Natural killer cell (primary cell): ENCODE results near the gene ATXN3. TPM values are rescaled to one million over a fixed set of nuclear protein-coding genes. Genes with fewer than 3 reads are reported as not detected.

Experiments used
- ATAC-seq, 3 donors: fragments of 150-1000 bp in 2 of 3; fragments of 200-7000 bp in 1 of 3; cut with Tn5 transposase; 1 replicate in 1 of 3; 2 replicates in 2 of 3; pipeline ENCODE4 v1.10.0; 2021; ENCODE audit warnings: mild to moderate bottlenecking in 2 of 3, moderate library complexity in 2 of 3
- DNase-seq, 2 donors: peaks; one replicate each; pipeline versions ENCODE4 v3.0.0 to v3.0.0-alpha.2; 2013 to 2021; ENCODE audit warnings: mixed read lengths in 1 of 2
- H3K27ac ChIP-seq: one replicate; pipeline ENCODE4 v1.5.1; 2013; ENCODE audit warnings: mild to moderate bottlenecking, low read length
- H3K27me3 ChIP-seq: one replicate; pipeline ENCODE4 v1.6.1; 2013; ENCODE audit warnings: low read length; ENCODE audit not compliant: control insufficient read depth, insufficient read depth
- H3K36me3 ChIP-seq: one replicate; pipeline ENCODE4 v1.6.1; 2013; ENCODE audit warnings: low read length; ENCODE audit not compliant: control insufficient read depth, insufficient read depth
- H3K4me1 ChIP-seq: one replicate; pipeline ENCODE4 v1.6.1; 2013; ENCODE audit warnings: low read length; ENCODE audit not compliant: control insufficient read depth, insufficient read depth
- H3K4me3 ChIP-seq: one replicate; pipeline ENCODE4 v1.5.1; 2013; ENCODE audit warnings: low read length
- H3K9me3 ChIP-seq: one replicate; pipeline ENCODE4 v1.6.1; 2013; ENCODE audit warnings: low read length; ENCODE audit not compliant: control insufficient read depth, insufficient read depth
- H3K27ac Mint-ChIP-seq, 2 donors: one replicate each; pipeline ENCODE4 v1.8.0; 2022; ENCODE audit warnings: mild to moderate bottlenecking in 2 of 2, mixed read lengths in 2 of 2, moderate library complexity in 1 of 2
- H3K27me3 Mint-ChIP-seq, 2 donors: one replicate each; pipeline ENCODE4 v1.8.0; 2022; ENCODE audit warnings: low read depth in 2 of 2, mixed read lengths in 2 of 2
- H3K36me3 Mint-ChIP-seq: one replicate; pipeline ENCODE4 v1.8.0; 2022; ENCODE audit warnings: mixed read lengths
- H3K4me1 Mint-ChIP-seq, 2 donors: one replicate each; pipeline ENCODE4 v1.8.0; 2022; ENCODE audit warnings: mixed read lengths in 2 of 2
- H3K4me3 Mint-ChIP-seq: one replicate; pipeline ENCODE4 v1.8.0; 2022; ENCODE audit warnings: mild to moderate bottlenecking, moderate library complexity, mixed read lengths
- H3K9me3 Mint-ChIP-seq, 2 donors: one replicate each; pipeline ENCODE4 v1.8.0; 2022; ENCODE audit warnings: mixed read lengths in 2 of 2
- WGBS: methylation state at CpG from one replicate; pipeline ENCODE4 v1.1.7; 2013; ENCODE audit warnings: missing lambda C conversion rate; ENCODE audit not compliant: insufficient coverage; 5-methylcytosine and 5-hydroxymethylcytosine counted together
- intact Hi-C: fragments of 100-400 bp; cut with micrococcal nuclease; formaldehyde crosslinking; loops from one replicate; pipeline ENCODE4 v1.14.2; 2022
- total RNA-seq, 4 donors: library from RNA; stranded (reverse); fragments of 120-200 nt in 1 of 4; gene quantifications; one replicate each; pipeline versions ENCODE4 v1.2.3 to v1.2.4, GENCODE V29; 2013 to 2022
- TF ChIP-seq, protein P1 (sequence below): fragments of 200-600 bp; IDR thresholded peaks from one replicate; pipeline ENCODE4 v1.8.0; 2022; ENCODE audit warnings: antibody characterized with exemption

Gene ATXN3
- total RNA-seq, 3 donors from 2014 or later (not counting 1 experiment from before 2014, with no cell fraction given), result 26.7 to 40.5 (median 30.7) TPM

DNA sequence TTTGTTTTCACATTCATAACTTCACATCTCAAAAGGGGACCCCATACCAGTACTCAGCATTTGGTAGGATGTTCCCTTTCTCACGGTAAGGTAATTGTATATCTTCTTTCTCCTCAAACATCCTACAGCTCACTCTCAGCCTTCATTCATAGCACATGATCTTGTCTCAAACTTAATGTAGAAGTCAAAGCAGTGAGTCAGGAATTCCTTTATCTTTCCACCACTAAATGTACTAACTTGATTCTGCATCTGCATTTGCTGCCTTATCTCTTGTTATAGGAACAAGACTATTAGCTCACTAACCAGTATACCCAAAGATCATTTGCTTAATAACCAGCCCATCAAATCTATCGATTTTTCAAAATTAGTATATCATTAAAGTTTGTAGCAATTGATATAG lies 38.3 kb upstream of the ATXN3 start:
- intact Hi-C loops, result no loop called here
- Histone ChIP-seq H3K9me3 (no peaks in the 10 kb centered on the region), H3K4me3 (no peak overlapping the region), H3K36me3 (peaks cover 63% of the 10 kb centered on the region), H3K27me3 (no peaks in the 10 kb centered on the region), H3K4me1 (no peaks in the 10 kb centered on the region), H3K27ac (no peak overlapping the region)
- H3K4me3 Mint-ChIP-seq, result no peak overlapping the region
- H3K27me3 Mint-ChIP-seq, result no peaks in the 10 kb centered on the region
- no peak for ATAC-seq
- H3K36me3 Mint-ChIP-seq, result peaks cover 38% of the 10 kb centered on the region
- no peaks in the 10 kb centered on the region for H3K9me3 Mint-ChIP-seq
- DNase-seq, result no peak
- H3K4me1 Mint-ChIP-seq, result peaks cover 4 to 8% of the 10 kb centered on the region in 2 donors
- H3K27ac Mint-ChIP-seq, result no peak overlapping the region
- TF ChIP-seq, protein P1, sequence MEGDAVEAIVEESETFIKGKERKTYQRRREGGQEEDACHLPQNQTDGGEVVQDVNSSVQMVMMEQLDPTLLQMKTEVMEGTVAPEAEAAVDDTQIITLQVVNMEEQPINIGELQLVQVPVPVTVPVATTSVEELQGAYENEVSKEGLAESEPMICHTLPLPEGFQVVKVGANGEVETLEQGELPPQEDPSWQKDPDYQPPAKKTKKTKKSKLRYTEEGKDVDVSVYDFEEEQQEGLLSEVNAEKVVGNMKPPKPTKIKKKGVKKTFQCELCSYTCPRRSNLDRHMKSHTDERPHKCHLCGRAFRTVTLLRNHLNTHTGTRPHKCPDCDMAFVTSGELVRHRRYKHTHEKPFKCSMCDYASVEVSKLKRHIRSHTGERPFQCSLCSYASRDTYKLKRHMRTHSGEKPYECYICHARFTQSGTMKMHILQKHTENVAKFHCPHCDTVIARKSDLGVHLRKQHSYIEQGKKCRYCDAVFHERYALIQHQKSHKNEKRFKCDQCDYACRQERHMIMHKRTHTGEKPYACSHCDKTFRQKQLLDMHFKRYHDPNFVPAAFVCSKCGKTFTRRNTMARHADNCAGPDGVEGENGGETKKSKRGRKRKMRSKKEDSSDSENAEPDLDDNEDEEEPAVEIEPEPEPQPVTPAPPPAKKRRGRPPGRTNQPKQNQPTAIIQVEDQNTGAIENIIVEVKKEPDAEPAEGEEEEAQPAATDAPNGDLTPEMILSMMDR, result no peak
- whole genome bisulfite sequencing, result 100% methylated on average over 1 of the region's 2 CpGs

DNA sequence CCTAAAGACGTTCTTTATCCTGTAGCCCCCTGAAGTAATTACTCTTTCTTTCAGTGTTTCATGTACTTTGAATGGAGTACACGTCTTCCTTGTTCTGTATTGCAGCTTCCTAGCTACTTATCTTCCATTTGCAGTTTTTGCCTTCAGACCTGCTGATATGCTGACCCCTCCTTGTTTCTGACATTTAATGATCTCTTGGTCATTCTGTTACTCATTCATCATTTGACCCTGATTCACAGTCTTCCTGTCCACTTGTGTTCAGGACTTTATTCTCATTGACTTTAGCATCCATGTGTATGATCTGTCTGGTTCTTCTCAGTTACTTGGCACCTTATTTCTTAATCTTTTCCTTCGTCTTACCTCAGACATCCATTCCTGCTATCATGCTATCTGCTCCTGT lies 37.6 kb upstream of the ATXN3 start:
- 100% methylated on average over 3 of the region's 3 CpGs for WGBS
- Histone ChIP-seq H3K9me3 (no peaks in the 10 kb centered on the region), H3K27ac (no peak overlapping the region), H3K27me3 (no peaks in the 10 kb centered on the region), H3K36me3 (peaks cover 60% of the 10 kb centered on the region), H3K4me3 (no peak overlapping the region), H3K4me1 (no peaks in the 10 kb centered on the region)
- intact Hi-C loops, result no loop called here
- no peak overlapping the region for H3K27ac Mint-ChIP-seq
- no peak for DNase-seq
- peaks cover 4 to 8% of the 10 kb centered on the region in 2 donors for H3K4me1 Mint-ChIP-seq
- TF ChIP-seq, protein P1, result no peak
- no peaks in the 10 kb centered on the region for H3K27me3 Mint-ChIP-seq
- ATAC-seq, result no peak
- H3K36me3 Mint-ChIP-seq, result peaks cover 38% of the 10 kb centered on the region
- H3K4me3 Mint-ChIP-seq, result no peak overlapping the region
- H3K9me3 Mint-ChIP-seq, result no peaks in the 10 kb centered on the region

DNA sequence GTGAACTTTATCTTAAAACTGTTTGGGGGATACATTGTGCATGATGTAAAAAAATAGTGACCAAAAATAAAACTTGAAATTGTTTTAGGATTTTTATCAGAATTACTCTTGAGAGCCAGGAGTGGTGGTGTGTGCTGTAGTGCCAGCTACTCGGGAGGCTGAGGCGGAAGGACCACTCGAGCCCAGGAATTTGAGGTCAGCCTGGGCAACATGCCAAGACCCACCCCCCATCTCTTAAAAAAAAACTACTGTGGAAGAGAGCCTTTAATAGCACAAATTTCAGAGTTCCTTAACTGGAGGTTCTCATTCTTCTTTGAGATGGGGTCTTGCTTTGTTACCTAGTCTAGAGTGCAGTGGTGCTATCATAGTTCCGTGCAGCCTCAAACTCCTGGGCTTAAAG lies 36.9 kb upstream of the ATXN3 start:
- H3K4me1 Mint-ChIP-seq, result peaks cover 4 to 8% of the 10 kb centered on the region in 2 donors
- Histone ChIP-seq H3K27me3 (no peaks in the 10 kb centered on the region), H3K4me1 (no peaks in the 10 kb centered on the region), H3K9me3 (no peaks in the 10 kb centered on the region), H3K27ac (no peak overlapping the region), H3K36me3 (peaks cover 63% of the 10 kb centered on the region), H3K4me3 (no peak overlapping the region)
- peaks cover 38% of the 10 kb centered on the region for H3K36me3 Mint-ChIP-seq
- H3K9me3 Mint-ChIP-seq, result no peaks in the 10 kb centered on the region
- no peak overlapping the region for H3K27ac Mint-ChIP-seq
- WGBS, result 100% methylated on average over 1 of the region's 4 CpGs
- H3K4me3 Mint-ChIP-seq, result no peak overlapping the region
- intact Hi-C loops, result no loop called here
- DNase-seq (no peak), ATAC-seq (no peak)
- TF ChIP-seq, protein P1, result no peak
- H3K27me3 Mint-ChIP-seq, result no peaks in the 10 kb centered on the region

DNA sequence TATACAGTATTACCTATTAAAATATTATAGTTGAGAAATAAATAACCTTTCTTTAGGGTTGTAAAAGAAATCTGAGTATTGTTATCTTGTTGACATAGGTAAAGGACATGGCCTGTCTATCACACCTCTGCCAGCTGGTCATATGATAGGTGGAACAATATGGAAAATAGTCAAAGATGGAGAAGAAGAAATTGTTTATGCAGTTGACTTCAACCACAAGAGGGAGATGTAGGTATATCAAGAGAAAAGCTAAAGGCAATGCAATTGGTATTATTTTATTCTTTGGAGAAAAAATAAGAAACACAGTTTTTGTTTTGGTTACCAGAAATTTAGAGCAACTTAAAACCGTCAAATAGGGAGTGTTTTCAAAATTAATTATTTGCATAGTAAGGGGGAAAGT lies 28.9 kb upstream of the ATXN3 start:
- Mint-ChIP-seq H3K27me3 (no peaks in the 10 kb centered on the region), H3K9me3 (no peaks in the 10 kb centered on the region), H3K4me3 (no peak overlapping the region), H3K36me3 (peaks cover 21% of the 10 kb centered on the region), H3K4me1 (peaks cover 5 to 11% of the 10 kb centered on the region in 2 donors), H3K27ac (no peak overlapping the region)
- DNase-seq (peak in 1 of 2 donors; percentile 50), ATAC-seq (no peak)
- Histone ChIP-seq H3K36me3 (peaks cover 57% of the 10 kb centered on the region), H3K27me3 (no peaks in the 10 kb centered on the region), H3K4me1 (no peaks in the 10 kb centered on the region), H3K9me3 (no peaks in the 10 kb centered on the region), H3K27ac (no peak overlapping the region), H3K4me3 (no peak overlapping the region)
- intact Hi-C loops, result loop anchor here (2.0 to 5.0 kb wide), 2 partner anchors 547 to 650 kb away; no protein-coding TSS in a partner anchor
- TF ChIP-seq, protein P1, result peak; percentile 45
- 100% methylated on average over 1 of the region's 1 CpG for WGBS
